Measurements from ENCODE around the gene C10orf105.

The C10orf105 gene

GRCh38 chr10:71688256-71688655, 31.3 kb downstream of the C10orf105 start:
- FAIRE-seq (no peak), DNase-seq (ENCODE audit: insufficient read length, low spot score) (no peak)
- no peak for TF ChIP-seq SPI1 (IDR thresholded peaks at IDR 0.05; ENCODE audit: low read depth, low read length)
- no peak for TF ChIP-seq PAX5 (IDR thresholded peaks at IDR 0.05; ENCODE audit: insufficient read depth, low read length, severe bottlenecking)
- no peak for TF ChIP-seq TAF1 (IDR thresholded peaks at IDR 0.05; ENCODE audit: low read depth, low read length)
- TF ChIP-seq POLR2AphosphoS5 (IDR thresholded peaks at IDR 0.05; ENCODE audit: low read depth, low read length), result no peak
- no peak for TF ChIP-seq POLR2A (IDR thresholded peaks at IDR 0.05; ENCODE audit: low read depth, low read length)
- TF ChIP-seq POU2F2 (IDR thresholded peaks at IDR 0.05; ENCODE audit: low read depth, low read length), result no peak

GRCh38 chr10:71687480-71687879, 32.1 kb downstream of the C10orf105 start:
- no peak for TF ChIP-seq SPI1 (IDR thresholded peaks at IDR 0.05; ENCODE audit: low read depth, low read length)
- no peak for TF ChIP-seq POU2F2 (IDR thresholded peaks at IDR 0.05; ENCODE audit: low read depth, low read length)
- no peak for TF ChIP-seq TAF1 (IDR thresholded peaks at IDR 0.05; ENCODE audit: low read depth, low read length)
- no peak for TF ChIP-seq PAX5 (IDR thresholded peaks at IDR 0.05; ENCODE audit: insufficient read depth, low read length, severe bottlenecking)
- no peak for FAIRE-seq
- DNase-seq (ENCODE audit: insufficient read length, low spot score), result no peak

GRCh38 chr10:71687077-71687476, 32.5 kb downstream of the C10orf105 start:
- DNase-seq (ENCODE audit: insufficient read length, low spot score), result no peak
- TF ChIP-seq POU2F2 (IDR thresholded peaks at IDR 0.05; ENCODE audit: low read depth, low read length), result no peak
- TF ChIP-seq SPI1 (IDR thresholded peaks at IDR 0.05; ENCODE audit: low read depth, low read length), result no peak
- no peak for TF ChIP-seq PAX5 (IDR thresholded peaks at IDR 0.05; ENCODE audit: insufficient read depth, low read length, severe bottlenecking)
- TF ChIP-seq POLR2A (IDR thresholded peaks at IDR 0.05; ENCODE audit: low read depth, low read length), result no peak
- no peak for TF ChIP-seq POLR2AphosphoS5 (IDR thresholded peaks at IDR 0.05; ENCODE audit: low read depth, low read length)
- no peak for TF ChIP-seq TAF1 (IDR thresholded peaks at IDR 0.05; ENCODE audit: low read depth, low read length)
- no peak for FAIRE-seq

GRCh38 chr10:71685554-71686232, 33.9 kb downstream of the C10orf105 start:
- FAIRE-seq, result no peak
- DNase-seq (ENCODE audit: insufficient read length, low spot score), result no peak
- TF ChIP-seq SPI1 (IDR thresholded peaks at IDR 0.05; ENCODE audit: low read depth, low read length), result no peak
- no peak for TF ChIP-seq POLR2AphosphoS5 (IDR thresholded peaks at IDR 0.05; ENCODE audit: low read depth, low read length)
- TF ChIP-seq POLR2A (IDR thresholded peaks at IDR 0.05; ENCODE audit: low read depth, low read length), result no peak
- no peak for TF ChIP-seq TAF1 (IDR thresholded peaks at IDR 0.05; ENCODE audit: low read depth, low read length)
- TF ChIP-seq PAX5 (IDR thresholded peaks at IDR 0.05; ENCODE audit: insufficient read depth, low read length, severe bottlenecking), result no peak
- no peak for TF ChIP-seq POU2F2 (IDR thresholded peaks at IDR 0.05; ENCODE audit: low read depth, low read length)

GRCh38 chr10:71684356-71685173, 35.0 kb downstream of the C10orf105 start:
- no peak for DNase-seq (ENCODE audit: insufficient read length, low spot score)
- no peak for FAIRE-seq
- no peak for TF ChIP-seq TAF1 (IDR thresholded peaks at IDR 0.05; ENCODE audit: low read depth, low read length)
- TF ChIP-seq POU2F2 (IDR thresholded peaks at IDR 0.05; ENCODE audit: low read depth, low read length), result no peak
- TF ChIP-seq POLR2AphosphoS5 (IDR thresholded peaks at IDR 0.05; ENCODE audit: low read depth, low read length), result no peak
- no peak for TF ChIP-seq PAX5 (IDR thresholded peaks at IDR 0.05; ENCODE audit: insufficient read depth, low read length, severe bottlenecking)
- TF ChIP-seq POLR2A (IDR thresholded peaks at IDR 0.05; ENCODE audit: low read depth, low read length), result no peak
- TF ChIP-seq SPI1 (IDR thresholded peaks at IDR 0.05; ENCODE audit: low read depth, low read length), result no peak

- DNase-seq (ENCODE audit: insufficient read length, low spot score) (no peak), FAIRE-seq (no peak)
- TF ChIP-seq POLR2A (IDR thresholded peaks at IDR 0.05; ENCODE audit: low read depth, low read length) (no peak), POU2F2 (IDR thresholded peaks at IDR 0.05; ENCODE audit: low read depth, low read length) (no peak), TAF1 (IDR thresholded peaks at IDR 0.05; ENCODE audit: low read depth, low read length) (no peak)
Measured at GRCh38 chr10:71683301-71683700, 36.3 kb downstream of the C10orf105 start.

GRCh38 chr10:71681977-71682376, 37.6 kb downstream of the C10orf105 start:
- TF ChIP-seq POLR2A (IDR thresholded peaks at IDR 0.05; ENCODE audit: low read depth, low read length), result no peak
- no peak for TF ChIP-seq TAF1 (IDR thresholded peaks at IDR 0.05; ENCODE audit: low read depth, low read length)
- TF ChIP-seq POU2F2 (IDR thresholded peaks at IDR 0.05; ENCODE audit: low read depth, low read length), result no peak
- TF ChIP-seq PAX5 (IDR thresholded peaks at IDR 0.05; ENCODE audit: insufficient read depth, low read length, severe bottlenecking), result no peak
- no peak for TF ChIP-seq SPI1 (IDR thresholded peaks at IDR 0.05; ENCODE audit: low read depth, low read length)
- no peak for TF ChIP-seq POLR2AphosphoS5 (IDR thresholded peaks at IDR 0.05; ENCODE audit: low read depth, low read length)
- FAIRE-seq, result no peak

GRCh38 chr10:71679425-71679824, 40.2 kb downstream of the C10orf105 start:
- FAIRE-seq, result no peak
- DNase-seq (ENCODE audit: insufficient read length, low spot score), result no peak
- TF ChIP-seq SPI1 (IDR thresholded peaks at IDR 0.05; ENCODE audit: low read depth, low read length) (no peak), TAF1 (IDR thresholded peaks at IDR 0.05; ENCODE audit: low read depth, low read length) (no peak), POLR2A (IDR thresholded peaks at IDR 0.05; ENCODE audit: low read depth, low read length) (no peak), POU2F2 (IDR thresholded peaks at IDR 0.05; ENCODE audit: low read depth, low read length) (no peak), PAX5 (IDR thresholded peaks at IDR 0.05; ENCODE audit: insufficient read depth, low read length, severe bottlenecking) (no peak), POLR2AphosphoS5 (IDR thresholded peaks at IDR 0.05; ENCODE audit: low read depth, low read length) (no peak)

More at GRCh38 chr10:71681977-71682376, 37.6 kb downstream of the C10orf105 start:
- no peak for DNase-seq (ENCODE audit: insufficient read length, low spot score)

- FAIRE-seq (no peak), DNase-seq (ENCODE audit: insufficient read length, low spot score) (no peak)
- TF ChIP-seq POLR2AphosphoS5 (IDR thresholded peaks at IDR 0.05; ENCODE audit: low read depth, low read length), result no peak
- TF ChIP-seq TAF1 (IDR thresholded peaks at IDR 0.05; ENCODE audit: low read depth, low read length), result no peak
- no peak for TF ChIP-seq PAX5 (IDR thresholded peaks at IDR 0.05; ENCODE audit: insufficient read depth, low read length, severe bottlenecking)
- no peak for TF ChIP-seq POLR2A (IDR thresholded peaks at IDR 0.05; ENCODE audit: low read depth, low read length)
- no peak for TF ChIP-seq POU2F2 (IDR thresholded peaks at IDR 0.05; ENCODE audit: low read depth, low read length)
- no peak for TF ChIP-seq SPI1 (IDR thresholded peaks at IDR 0.05; ENCODE audit: low read depth, low read length)
Measured at GRCh38 chr10:71678057-71678805, 41.3 kb downstream of the C10orf105 start.

Measured in GM12891 (cell line).